AG09319 (cell line): ENCODE measurements around the gene LGALS4.
"Not testable (repeated sequence)": the region's sequence is repeated elsewhere in the genome, so short reads cannot be mapped to it uniquely, and the experiment has no call there.

Experiments used
- DNase-seq: peaks from one replicate; pipeline ENCODE4 v3.0.0-alpha.2; 2010; ENCODE audit warnings: low read depth; ENCODE audit errors: extremely low read depth
- TF ChIP-seq, protein P1 (sequence below): IDR thresholded peaks from 2 replicates; pipeline ENCODE4 v1.5.1; 2011; ENCODE audit warnings: low read depth, mild to moderate bottlenecking, inconsistent platforms, low read length, moderate library complexity

LGALS4 gene

DNA sequence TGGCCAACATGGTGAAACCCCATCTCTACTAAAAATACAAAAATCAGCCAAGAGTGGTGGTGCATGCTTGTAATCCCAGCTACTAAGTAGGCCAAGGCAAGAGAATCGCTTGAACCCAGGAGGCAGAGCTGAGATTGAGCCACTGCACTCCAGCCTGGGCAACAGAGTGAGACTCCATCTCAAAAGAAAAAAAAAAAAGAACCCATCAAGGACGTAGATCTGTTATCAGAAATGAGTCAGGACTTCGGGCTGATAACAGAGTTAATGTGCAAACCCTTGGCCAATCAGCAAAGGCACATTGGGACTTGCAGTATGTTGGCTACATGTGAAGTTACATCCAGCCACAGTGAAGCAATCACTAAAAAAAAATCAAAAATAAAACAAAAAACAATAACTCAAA is 28.5 kb downstream of the LGALS4 start:
- TF ChIP-seq, protein P1, sequence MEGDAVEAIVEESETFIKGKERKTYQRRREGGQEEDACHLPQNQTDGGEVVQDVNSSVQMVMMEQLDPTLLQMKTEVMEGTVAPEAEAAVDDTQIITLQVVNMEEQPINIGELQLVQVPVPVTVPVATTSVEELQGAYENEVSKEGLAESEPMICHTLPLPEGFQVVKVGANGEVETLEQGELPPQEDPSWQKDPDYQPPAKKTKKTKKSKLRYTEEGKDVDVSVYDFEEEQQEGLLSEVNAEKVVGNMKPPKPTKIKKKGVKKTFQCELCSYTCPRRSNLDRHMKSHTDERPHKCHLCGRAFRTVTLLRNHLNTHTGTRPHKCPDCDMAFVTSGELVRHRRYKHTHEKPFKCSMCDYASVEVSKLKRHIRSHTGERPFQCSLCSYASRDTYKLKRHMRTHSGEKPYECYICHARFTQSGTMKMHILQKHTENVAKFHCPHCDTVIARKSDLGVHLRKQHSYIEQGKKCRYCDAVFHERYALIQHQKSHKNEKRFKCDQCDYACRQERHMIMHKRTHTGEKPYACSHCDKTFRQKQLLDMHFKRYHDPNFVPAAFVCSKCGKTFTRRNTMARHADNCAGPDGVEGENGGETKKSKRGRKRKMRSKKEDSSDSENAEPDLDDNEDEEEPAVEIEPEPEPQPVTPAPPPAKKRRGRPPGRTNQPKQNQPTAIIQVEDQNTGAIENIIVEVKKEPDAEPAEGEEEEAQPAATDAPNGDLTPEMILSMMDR: no peak
- DNase-seq: no peak

- not testable (repeated sequence) for DNase-seq
Measured at GRCh38 chr19:38782212-38782611, 30.5 kb downstream of the LGALS4 start.

DNA sequence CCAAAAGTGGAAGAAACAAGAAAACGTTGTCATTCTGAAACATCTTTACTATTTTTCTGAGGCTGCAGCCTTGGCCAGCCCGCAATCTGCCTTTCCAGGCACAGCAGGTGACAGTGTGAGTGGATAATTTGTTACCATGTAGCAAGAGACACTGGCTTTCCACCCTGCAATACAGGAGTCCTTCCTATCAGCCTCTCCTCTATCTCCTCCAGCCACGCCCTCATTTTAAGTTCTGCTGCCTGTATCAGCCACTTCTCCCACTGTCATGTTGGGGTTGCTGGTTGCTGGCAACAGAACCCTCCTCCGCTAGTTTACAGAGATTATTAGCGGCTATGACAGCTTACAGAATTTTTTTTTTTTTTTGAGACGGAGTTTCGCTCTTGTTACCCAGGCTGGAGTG is 31.7 kb downstream of the LGALS4 start:
- DNase-seq: no peak
- TF ChIP-seq, protein P1: no peak

DNA sequence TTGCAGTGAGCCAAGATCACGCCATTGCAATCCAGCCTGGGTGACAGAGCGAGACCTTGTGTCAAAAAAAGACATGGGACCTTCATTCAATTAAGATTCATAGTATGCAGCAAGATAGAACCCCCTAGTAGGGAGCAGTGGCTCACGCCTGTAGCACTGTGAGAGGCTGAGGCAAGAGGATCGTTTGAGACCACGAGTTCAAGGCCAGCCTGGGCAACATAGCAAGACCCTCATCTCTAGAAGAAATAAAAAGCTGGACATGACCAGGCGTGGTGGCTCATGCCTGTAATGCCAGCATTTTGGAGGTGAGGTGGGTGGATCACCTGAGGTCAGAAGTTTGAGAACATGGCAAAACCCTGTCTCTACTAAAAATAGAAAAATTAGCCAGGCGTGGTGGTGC is 32.3 kb downstream of the LGALS4 start:
- TF ChIP-seq, protein P1: no peak
- no peak for DNase-seq

GRCh38 chr19:38778733-38779132 is 34.0 kb downstream of the LGALS4 start:
- no peak for DNase-seq
- TF ChIP-seq, protein P1: no peak

- TF ChIP-seq, protein P1: no peak
- no peak for DNase-seq
Measured at GRCh38 chr19:38774181-38774950, 38.4 kb downstream of the LGALS4 start.

DNA sequence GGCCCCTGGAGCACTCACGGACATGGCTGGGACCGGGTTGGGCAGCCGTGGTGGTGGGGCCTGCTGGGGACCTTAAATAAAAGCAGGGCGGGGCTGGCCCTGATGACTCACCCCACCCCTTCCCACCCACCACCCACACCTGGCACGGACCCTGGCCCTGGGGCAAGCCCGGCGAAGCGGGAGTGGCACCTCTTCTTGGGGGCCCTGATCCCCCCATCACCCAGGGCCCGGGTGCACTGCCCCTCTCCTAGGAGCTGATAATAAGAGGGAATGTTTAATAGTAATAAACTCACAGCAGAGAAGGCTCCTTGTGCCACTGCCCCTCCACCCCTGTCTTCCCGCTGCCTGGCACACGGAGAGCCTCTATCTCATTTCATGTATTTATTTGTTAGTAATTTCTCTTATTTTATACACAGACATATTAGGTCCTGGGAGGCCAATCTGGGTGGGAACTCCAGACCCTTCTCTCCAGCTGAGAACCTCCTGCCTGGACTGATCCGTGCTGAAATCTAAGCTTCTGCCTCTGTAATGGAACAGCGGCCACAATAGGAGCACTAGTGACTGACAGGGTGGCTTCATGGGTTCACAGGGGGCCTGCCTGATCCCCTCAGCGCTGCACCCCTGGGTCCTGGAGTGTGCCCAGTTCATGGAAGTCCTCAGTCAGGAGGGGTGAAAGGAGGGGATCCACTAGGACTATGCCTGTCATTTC is 39.1 kb downstream of the LGALS4 start, which contains the start of gene LGALS7:
LGALS7 (minus strand) TSS at position 49 of the 709 bp plus-strand sequence; CDS start at position 24, 25 bp downstream.
- TF ChIP-seq, protein P1: no peak
- no peak for DNase-seq

DNA sequence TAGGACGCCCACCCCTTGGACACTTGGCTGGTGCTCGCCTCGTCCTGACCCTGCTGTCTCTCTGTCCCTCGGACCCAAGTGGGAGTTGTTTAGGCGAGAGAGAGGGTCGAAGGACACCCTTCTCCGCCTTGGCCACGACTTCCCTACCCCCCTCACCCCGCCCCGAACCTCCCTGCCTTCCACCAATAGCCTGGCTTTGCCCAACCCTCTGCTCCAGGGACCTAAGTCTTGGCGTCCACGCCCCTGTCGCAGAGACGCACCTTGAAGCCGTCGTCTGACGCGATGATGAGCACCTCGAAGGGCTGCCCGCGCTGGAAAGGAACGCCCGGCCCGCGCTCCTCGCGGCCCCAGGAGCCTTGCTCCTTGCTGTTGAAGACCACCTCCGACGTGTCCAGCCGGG is 41.2 kb downstream of the LGALS4 start:
- DNase-seq: not testable (repeated sequence)

GRCh38 chr19:38770949-38771275 is 41.8 kb downstream of the LGALS4 start:
- not testable (repeated sequence) for DNase-seq

- DNase-seq: not testable (repeated sequence)
Measured at GRCh38 chr19:38770228-38770948, 42.4 kb downstream of the LGALS4 start.
